Glutamatergic neuron (in vitro differentiated cells): Measurements from ENCODE around the gene PTPDC1. TPM values are rescaled to one million over a fixed set of nuclear protein-coding genes. Genes with fewer than 3 reads are reported as not detected.

Source experiments
- DNase-seq: peaks from one replicate; pipeline ENCODE4 v3.0.0; 2022
- H3K27ac Mint-ChIP-seq: one replicate; pipeline ENCODE4 v1.8.0; 2020; ENCODE audit warnings: mild to moderate bottlenecking, mixed read lengths, inconsistent platforms; ENCODE audit not compliant: unreplicated experiment
- H3K27me3 Mint-ChIP-seq: one replicate; pipeline ENCODE4 v1.8.0; 2020; ENCODE audit warnings: mild to moderate bottlenecking, moderate library complexity, mixed read lengths, inconsistent platforms; ENCODE audit not compliant: unreplicated experiment
- H3K36me3 Mint-ChIP-seq: one replicate; pipeline ENCODE4 v1.8.0; 2020; ENCODE audit warnings: mild to moderate bottlenecking, mixed read lengths, inconsistent platforms; ENCODE audit not compliant: unreplicated experiment
- H3K4me1 Mint-ChIP-seq: one replicate; pipeline ENCODE4 v1.8.0; 2020; ENCODE audit warnings: mild to moderate bottlenecking, low read depth, mixed read lengths, inconsistent platforms; ENCODE audit not compliant: unreplicated experiment
- H3K4me3 Mint-ChIP-seq: one replicate; pipeline ENCODE4 v1.8.0; 2020; ENCODE audit warnings: mild to moderate bottlenecking, mixed read lengths, inconsistent platforms; ENCODE audit not compliant: unreplicated experiment
- H3K9me3 Mint-ChIP-seq: one replicate; pipeline ENCODE4 v1.8.0; 2020; ENCODE audit warnings: mild to moderate bottlenecking, moderate library complexity, mixed read lengths, inconsistent platforms; ENCODE audit not compliant: unreplicated experiment
- CTCF ChIP-seq: fragments of 200-600 bp; sonication (generic); IDR thresholded peaks from one replicate; pipeline ENCODE4 v1.5.0; 2021; ENCODE audit not compliant: partially characterized antibody, unreplicated experiment
- total RNA-seq: library from RNA; stranded (reverse); fragmentation: NEBNext Ultra II Directional; extraction: Animal tissue kit (Norgen Biotek cat#: 25700); gene quantifications from one replicate; pipeline ENCODE4 v1.2.1, GENCODE V29; 2021; ENCODE audit not compliant: unreplicated experiment

PTPDC1 gene
- total RNA-seq, 1 donor from 2014 or later: 9.7 TPM

GRCh38 chr9:94100152-94100879 is 16.1 kb downstream of the PTPDC1 start:
- no peak for TF ChIP-seq CTCF
- no peak for DNase-seq
- H3K27me3 Mint-ChIP-seq: no peaks in the 10 kb centered on the region
- H3K4me3 Mint-ChIP-seq: no peak overlapping the region
- H3K36me3 Mint-ChIP-seq: no peaks in the 10 kb centered on the region
- no peak overlapping the region for H3K27ac Mint-ChIP-seq
- H3K4me1 Mint-ChIP-seq: no peaks in the 10 kb centered on the region
- H3K9me3 Mint-ChIP-seq: no peaks in the 10 kb centered on the region

- H3K4me1 Mint-ChIP-seq: no peaks in the 10 kb centered on the region
- TF ChIP-seq CTCF: no peak
- DNase-seq: no peak
- no peaks in the 10 kb centered on the region for H3K27me3 Mint-ChIP-seq
- no peaks in the 10 kb centered on the region for H3K36me3 Mint-ChIP-seq
- H3K27ac Mint-ChIP-seq: no peak overlapping the region
- H3K9me3 Mint-ChIP-seq: no peaks in the 10 kb centered on the region
- no peak overlapping the region for H3K4me3 Mint-ChIP-seq
Measured at GRCh38 chr9:94101162-94101853, 17.0 kb downstream of the PTPDC1 start.

- Mint-ChIP-seq H3K9me3 (no peaks in the 10 kb centered on the region), H3K4me3 (no peak overlapping the region), H3K27me3 (no peaks in the 10 kb centered on the region), H3K36me3 (no peaks in the 10 kb centered on the region), H3K4me1 (no peaks in the 10 kb centered on the region), H3K27ac (no peak overlapping the region)
- no peak for TF ChIP-seq CTCF
- DNase-seq: no peak
Measured at GRCh38 chr9:94108584-94108983, 24.3 kb downstream of the PTPDC1 start.

- Mint-ChIP-seq H3K9me3 (no peaks in the 10 kb centered on the region), H3K36me3 (no peaks in the 10 kb centered on the region), H3K4me3 (no peak overlapping the region), H3K27ac (no peak overlapping the region), H3K4me1 (no peaks in the 10 kb centered on the region), H3K27me3 (no peaks in the 10 kb centered on the region)
- DNase-seq: no peak
- no peak for TF ChIP-seq CTCF
Measured at GRCh38 chr9:94110821-94111252, 26.6 kb downstream of the PTPDC1 start.

GRCh38 chr9:94111446-94111845 is 27.2 kb downstream of the PTPDC1 start:
- Mint-ChIP-seq H3K4me3 (no peak overlapping the region), H3K27me3 (no peaks in the 10 kb centered on the region), H3K27ac (no peak overlapping the region), H3K9me3 (no peaks in the 10 kb centered on the region), H3K4me1 (no peaks in the 10 kb centered on the region), H3K36me3 (no peaks in the 10 kb centered on the region)
- no peak for TF ChIP-seq CTCF
- DNase-seq: no peak
